HG03432 (cell line): Measurements from ENCODE around the gene ORAI2.
A peak's percentile ranks its signal among the peaks of the same experiment; 100 is the strongest.
"Not testable (repeated sequence)": the region's sequence is repeated elsewhere in the genome, so short reads cannot be mapped to it uniquely, and the experiment has no call there.

ENCODE experiments used
- ATAC-seq: cut with Tn5 transposase; IDR thresholded peaks from one replicate; pipeline ENCODE4 v1.9.1; 2021; ENCODE audit warnings: mild to moderate bottlenecking, moderate library complexity; ENCODE audit not compliant: unreplicated experiment

ORAI2 gene

GRCh38 chr7:102468478-102469350 lies 35.3 kb downstream of the ORAI2 start:
- no peak for ATAC-seq

- no peak for ATAC-seq
These were observed 36.1 kb downstream of the ORAI2 start for GRCh38 chr7:102469351-102469971.

- ATAC-seq, result no peak
These were observed 36.8 kb downstream of the ORAI2 start for GRCh38 chr7:102469972-102470825.

- ATAC-seq, result no peak
These were observed 38.4 kb downstream of the ORAI2 start for GRCh38 chr7:102471791-102472125.

GRCh38 chr7:102472126-102473041 lies 39.0 kb downstream of the ORAI2 start:
- ATAC-seq, result no peak

- no peak for ATAC-seq
These were observed 40.1 kb downstream of the ORAI2 start for GRCh38 chr7:102473271-102473991.

- ATAC-seq, result not testable (repeated sequence)
These were observed 40.7 kb downstream of the ORAI2 start for GRCh38 chr7:102474116-102474515.

- not testable (repeated sequence) for ATAC-seq
These were observed 41.5 kb downstream of the ORAI2 start for GRCh38 chr7:102474736-102475435.

GRCh38 chr7:102478314-102479208 lies 45.2 kb downstream of the ORAI2 start, which contains the start of gene POLR2J:
Gene POLR2J, minus strand, starts transcription at chr7:102478922. Its CDS starts 62 bp downstream, at chr7:102478860.
- peak; percentile 88 for ATAC-seq

- ATAC-seq, result peak; percentile 39
These were observed 45.8 kb downstream of the ORAI2 start for GRCh38 chr7:102479209-102479584.

- ATAC-seq, result not testable (repeated sequence)
These were observed 46.7 kb downstream of the ORAI2 start for GRCh38 chr7:102479982-102480637.

GRCh38 chr7:102481962-102482361 lies 48.6 kb downstream of the ORAI2 start:
- not testable (repeated sequence) for ATAC-seq

GRCh38 chr7:102484317-102484716 lies 50.9 kb downstream of the ORAI2 start:
- not testable (repeated sequence) for ATAC-seq

GRCh38 chr7:102490529-102491075 lies 57.2 kb downstream of the ORAI2 start:
- ATAC-seq, result peak; percentile 40

GRCh38 chr7:102493220-102493935 lies 60.0 kb downstream of the ORAI2 start:
- ATAC-seq, result peak; percentile 44

- ATAC-seq, result peak; percentile 3
These were observed 60.7 kb downstream of the ORAI2 start for GRCh38 chr7:102494026-102494425.
